Measurements from ENCODE around the gene DHRS12. TPM values are rescaled to one million over a fixed set of nuclear protein-coding genes. Genes with fewer than 3 reads are reported as not detected.

DHRS12 gene
- 8.8 and 11.6 TPM in 2 replicates for total RNA-seq

DNA sequence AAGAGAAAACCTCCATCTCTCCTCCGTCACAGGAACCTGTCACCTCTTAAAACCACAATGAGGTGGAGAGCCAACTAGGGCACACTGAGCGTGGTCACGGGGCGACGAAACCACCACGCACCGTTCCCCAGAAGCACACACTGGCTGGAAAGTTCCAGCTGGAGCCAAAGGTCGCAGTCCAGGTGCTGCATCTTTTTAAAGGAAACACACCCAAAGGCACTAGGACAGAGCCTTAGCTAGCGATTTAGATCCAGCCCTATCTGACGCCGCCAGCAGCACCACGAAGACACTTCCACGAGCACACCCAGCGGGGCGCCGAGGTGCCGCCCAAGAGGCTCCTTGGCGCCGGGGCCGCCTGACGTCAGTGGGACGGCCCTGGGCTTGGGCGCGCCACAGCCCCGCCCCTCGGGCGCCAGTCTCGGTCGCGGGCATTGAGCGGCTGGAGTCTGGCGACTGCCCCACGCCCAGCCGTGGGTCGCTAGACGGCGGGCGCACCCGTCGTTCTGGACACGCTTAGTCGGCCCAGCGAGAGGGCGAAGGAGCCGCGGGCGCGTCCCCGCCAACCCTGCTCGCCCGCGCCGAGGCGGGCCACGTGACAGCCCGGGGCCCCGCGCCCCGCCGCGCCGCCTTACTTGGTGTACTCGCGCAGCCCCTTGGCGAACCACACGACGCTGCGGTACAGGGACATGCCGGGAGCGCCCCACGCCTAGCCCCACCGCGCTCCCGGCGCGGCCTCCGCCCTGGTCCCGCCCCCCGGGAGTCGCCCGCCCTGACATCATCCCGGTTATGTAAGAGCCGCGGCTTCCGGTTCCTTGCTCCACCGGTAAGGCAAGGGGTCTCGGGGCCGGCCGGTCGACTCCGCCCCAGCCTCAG is at the start of gene DHRS12:
TSS of gene DHRS12 (minus strand) at position 742 of the 873 bp plus-strand sequence. CDS start 4,504 bp downstream, outside the sequence.

DNA sequence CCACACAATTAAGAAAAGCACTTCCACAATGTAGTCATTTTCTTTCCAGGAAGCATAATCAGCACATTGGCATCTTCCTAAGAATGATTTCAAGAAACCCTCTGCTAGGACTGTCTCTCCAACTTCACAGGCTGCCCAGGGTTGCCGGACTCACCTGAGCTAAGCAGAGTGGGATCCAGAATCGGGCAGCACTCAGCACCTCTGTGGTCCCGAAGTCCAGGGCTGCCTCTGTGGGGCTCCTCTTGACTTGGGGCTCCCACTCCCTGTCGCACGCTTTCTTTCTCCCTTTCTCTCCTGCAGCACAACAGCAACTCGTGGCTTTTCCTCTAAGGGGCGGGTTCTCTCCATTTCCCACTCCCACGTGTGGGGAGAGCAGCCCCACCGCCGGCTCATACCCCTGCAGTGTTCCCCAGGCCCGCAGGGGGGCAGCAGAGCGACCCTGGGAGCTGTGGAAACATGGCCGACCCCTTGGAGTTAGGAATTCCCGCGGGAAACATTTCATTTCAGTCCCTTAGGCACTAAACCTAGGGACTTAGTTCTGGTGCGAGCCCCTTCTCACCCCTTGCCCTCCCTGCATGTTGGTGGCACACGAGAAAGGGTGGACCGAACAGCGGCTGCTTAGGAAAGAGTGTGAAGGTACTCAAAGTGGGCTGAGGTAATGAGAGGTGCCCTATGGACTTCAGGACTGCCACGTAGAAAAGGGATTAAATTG is 41.1 kb upstream of the DHRS12 start, which contains the start of gene TMEM272:
TSS of gene TMEM272 (minus strand) at position 316 of the 712 bp plus-strand sequence. CDS start 6,647 bp downstream, outside the sequence.

Other genes starting within 250 kb of the DHRS12 start
- gene WDFY2, start 219.7 kb downstream of the DHRS12 start, total RNA-seq: 4.0 and 7.3 TPM in 2 replicates
- gene TMEM272, start 41.0 kb upstream of the DHRS12 start, total RNA-seq: not detected in 2 replicates
- gene CCDC70, start 57.8 kb upstream of the DHRS12 start, total RNA-seq: not detected in 2 replicates
- 4.9 TPM in 2 replicates for gene ATP7B, start 207.3 kb upstream of the DHRS12 start, total RNA-seq
- gene ALG11, start 208.2 kb upstream of the DHRS12 start, total RNA-seq: 16.0 and 18.5 TPM in 2 replicates
- 8.7 and 11.7 TPM in 2 replicates for gene UTP14C, start 220.5 kb upstream of the DHRS12 start, total RNA-seq